Stomach (tissue), 9 donors: ENCODE results near the gene EID2. TPM values are rescaled to one million over a fixed set of nuclear protein-coding genes. Genes with fewer than 3 reads are reported as not detected.

Experiments
- DNase-seq, 2 donors: peaks; one replicate each; pipeline versions ENCODE4 v3.0.0 to v3.0.0-alpha.2; 2013 to 2019
- H3K27ac ChIP-seq, 5 donors: fragments of 200-600 bp in 4 of 5; sonication (generic) in 4 of 5; one replicate each; pipeline ENCODE4 v1.5.1; 2013 to 2019; ENCODE audit warnings: mild to moderate bottlenecking in 1 of 5, moderate library complexity in 1 of 5
- H3K27me3 ChIP-seq, 3 donors: fragments of 200-600 bp; sonication (generic); one replicate each; pipeline ENCODE4 v1.5.1; 2017 to 2019; ENCODE audit warnings: mixed run types in 1 of 3
- H3K36me3 ChIP-seq, 4 donors: fragments of 200-600 bp; sonication (generic); 1 replicate in 3 of 4; 2 replicates in 1 of 4; pipeline ENCODE4 v1.5.1; 2016 to 2019
- H3K4me1 ChIP-seq, 4 donors: fragments of 200-600 bp; sonication (generic); one replicate each; pipeline ENCODE4 v1.5.1; 2016 to 2019
- H3K4me3 ChIP-seq, 4 donors: fragments of 200-600 bp; sonication (generic) in 3 of 4; one replicate each; pipeline ENCODE4 v1.5.1; 2016 to 2019; ENCODE audit warnings: mild to moderate bottlenecking in 1 of 4
- H3K9me3 ChIP-seq, 4 donors: fragments of 200-600 bp; sonication (generic); one replicate each; pipeline ENCODE4 v1.5.1; 2016 to 2019
- CTCF ChIP-seq, 7 experiments: fragments of 450-650 bp in 4 of 7; fragments of 200-600 bp in 3 of 7; sonication (generic) in 3 of 7; IDR thresholded peaks; one replicate each; pipeline ENCODE4 v1.5.1; 2016 to 2019; ENCODE audit warnings: antibody characterized with exemption in 7 of 7, control low read depth in 2 of 7, mild to moderate bottlenecking in 1 of 7
- EP300 ChIP-seq: sonication (generic); formaldehyde crosslinking; IDR thresholded peaks from one replicate; pipeline ENCODE4 v1.6.1; 2017; ENCODE audit warnings: antibody characterized with exemption
- POLR2A ChIP-seq, 4 donors: fragments of 450-650 bp; IDR thresholded peaks; one replicate each; pipeline ENCODE4 v1.6.1; 2016; ENCODE audit warnings: antibody characterized with exemption in 4 of 4, control low read depth in 2 of 4, mild to moderate bottlenecking in 1 of 4, moderate library complexity in 1 of 4
- POLR2AphosphoS5 ChIP-seq, 3 donors: sonication (generic); formaldehyde crosslinking; IDR thresholded peaks; one replicate each; pipeline ENCODE4 v1.6.1; 2016; ENCODE audit warnings: antibody characterized with exemption in 3 of 3
- WGBS, 5 donors: extraction: QIAGEN DNeasy Blood & Tissue Kit in 3 of 5; methylation state at CpG; one replicate each; pipeline versions ENCODE4 v1.1.5 to v1.1.7; 2013 to 2018; 5-methylcytosine and 5-hydroxymethylcytosine counted together
- intact Hi-C: fragments of 100-400 bp; cut with DNase I; formaldehyde crosslinking; loops from one replicate; pipeline ENCODE4 v1.15.1; 2023; ENCODE audit warnings: low total_unique reads
- polyA plus RNA-seq, 3 donors: library from polyadenylated mRNA; stranded (reverse); fragments of 200-250 nt; gene quantifications; one replicate each; pipeline ENCODE4 v1.2.3, GENCODE V29; 2013
- total RNA-seq, 5 donors: library from RNA; depleted of rRNA; stranded (reverse); fragments of >200 nt; gene quantifications; one replicate each; pipeline versions ENCODE4 v1.1.0 to v1.2.3, GENCODE V29; 2014 to 2016
- donor health status: healthy with polysubstance abuse.
- donor health status: Bipolar disorder and iron deficiency.
- donor health status: healthy.

Gene EID2
- total and polyA plus RNA-seq, 8 donors: 4.3 to 56.5 (median 8.7) TPM; not detected in 1

DNA sequence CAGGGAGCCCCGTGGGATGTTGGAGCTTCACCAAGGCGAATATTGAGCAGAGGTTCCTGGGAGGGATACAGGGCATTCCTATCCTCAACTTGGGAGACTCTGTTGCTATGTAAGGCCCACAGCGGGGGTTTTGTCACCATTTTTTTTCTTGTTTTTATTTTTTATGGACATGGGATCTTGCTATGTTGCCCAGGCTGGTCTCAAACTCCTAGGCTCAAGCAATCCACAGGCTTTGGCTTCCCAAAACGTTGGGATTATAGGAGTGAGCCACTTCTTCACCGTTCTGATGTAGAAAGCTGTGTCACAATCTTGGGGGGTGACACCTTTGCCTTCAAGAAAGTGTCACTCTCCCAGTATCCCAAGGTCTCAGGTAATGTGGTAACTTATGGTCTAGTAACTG is 38.6 kb downstream of the EID2 start:
- peaks cover 0 to 5% (median 0%) of the 10 kb centered on the region in 4 donors for H3K9me3 ChIP-seq
- TF ChIP-seq POLR2A (IDR thresholded peaks at IDR 0.05) (no peak), CTCF (IDR thresholded peaks at IDR 0.05) (no peak), EP300 (no peak), POLR2AphosphoS5 (IDR thresholded peaks at IDR 0.05) (no peak)
- no peaks in the 10 kb centered on the region for H3K36me3 ChIP-seq
- peaks cover 12 to 100% (median 83%) of the 10 kb centered on the region in 3 donors for H3K27me3 ChIP-seq
- 68 to 80% (median 77%) methylated on average over 5 of the region's 5 CpGs for WGBS, 5 donors
- H3K27ac ChIP-seq: no peak overlapping the region
- DNase-seq: no peak
- intact Hi-C loops: no loop called here
- H3K4me3 ChIP-seq: no peak overlapping the region
- peaks cover 21 to 28% (median 27%) of the 10 kb centered on the region in 4 donors for H3K4me1 ChIP-seq

DNA sequence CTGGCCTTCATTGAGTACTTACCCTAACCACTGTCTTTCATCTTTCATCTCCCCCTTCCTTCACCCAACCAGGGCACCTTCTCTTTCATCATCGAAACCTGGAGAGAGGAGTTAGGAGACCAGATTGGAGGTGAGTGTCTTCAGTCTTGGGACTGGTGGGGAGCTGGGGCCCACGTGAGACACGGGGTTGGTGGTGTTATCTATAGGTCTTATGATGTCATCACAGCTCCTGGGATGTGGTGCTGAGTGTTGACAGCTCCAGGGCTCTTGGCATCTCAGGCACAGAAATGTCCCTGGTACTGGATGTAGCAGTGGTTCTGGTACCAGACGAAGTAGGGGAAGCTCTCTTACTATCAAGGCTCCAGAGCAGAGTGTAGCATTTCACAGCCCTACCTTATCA is 39.4 kb downstream of the EID2 start:
- WGBS, 5 donors: 47 to 58% (median 51%) methylated on average over 4 of the region's 4 CpGs
- H3K36me3 ChIP-seq: no peaks in the 10 kb centered on the region
- H3K4me3 ChIP-seq: no peak overlapping the region
- H3K27me3 ChIP-seq: peaks cover 12 to 100% (median 80%) of the 10 kb centered on the region in 3 donors
- H3K4me1 ChIP-seq: peaks cover 21 to 28% (median 27%) of the 10 kb centered on the region in 4 donors
- DNase-seq: no peak
- TF ChIP-seq POLR2A (IDR thresholded peaks at IDR 0.05) (no peak), POLR2AphosphoS5 (IDR thresholded peaks at IDR 0.05) (no peak), CTCF (IDR thresholded peaks at IDR 0.05) (no peak), EP300 (no peak)
- H3K9me3 ChIP-seq: peaks cover 0 to 5% (median 0%) of the 10 kb centered on the region in 4 donors
- intact Hi-C loops: no loop called here
- no peak overlapping the region for H3K27ac ChIP-seq

DNA sequence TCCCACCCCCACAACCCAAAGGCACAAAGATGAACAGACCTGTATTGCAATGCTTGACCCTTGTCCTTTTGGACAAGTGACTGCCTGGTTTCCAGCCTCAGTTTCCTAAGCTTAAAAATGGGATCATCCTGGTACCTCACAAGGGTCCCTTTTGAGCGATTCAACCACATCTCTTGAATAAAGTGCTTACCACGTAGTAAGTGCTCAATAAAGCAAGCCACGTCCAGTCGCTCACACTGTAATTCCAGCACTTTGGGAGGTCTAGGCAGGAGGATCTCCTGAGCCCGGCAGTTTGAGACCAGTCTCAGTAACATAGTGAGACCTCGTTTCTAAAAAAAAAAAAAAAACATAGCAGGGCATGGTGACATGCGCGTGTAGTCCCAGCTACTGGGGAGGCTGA is 40.0 kb downstream of the EID2 start:
- peaks cover 7 to 96% (median 74%) of the 10 kb centered on the region in 3 donors for H3K27me3 ChIP-seq
- no peak for DNase-seq

More for the DNA sequence above, 40.0 kb downstream of the EID2 start:
- Histone ChIP-seq H3K4me3 (no peak overlapping the region), H3K27ac (no peak overlapping the region), H3K4me1 (peaks cover 21 to 28% (median 27%) of the 10 kb centered on the region in 4 donors), H3K9me3 (peaks cover 0 to 5% (median 0%) of the 10 kb centered on the region in 4 donors), H3K36me3 (no peaks in the 10 kb centered on the region)
- WGBS, 5 donors: 77 to 85% (median 82%) methylated on average over 8 of the region's 8 CpGs
- no peak for TF ChIP-seq CTCF (IDR thresholded peaks at IDR 0.05)
- TF ChIP-seq EP300: no peak
- TF ChIP-seq POLR2AphosphoS5 (IDR thresholded peaks at IDR 0.05): no peak
- no peak for TF ChIP-seq POLR2A (IDR thresholded peaks at IDR 0.05)
- intact Hi-C loops: no loop called here
